Measurements from ENCODE around the gene LIPG. TPM values are rescaled to one million over a fixed set of nuclear protein-coding genes. Genes with fewer than 3 reads are reported as not detected.

LIPG gene
- 12.8 and 12.9 TPM in 2 replicates for total RNA-seq

GRCh38 chr18:49561289-49562193 lies at the start of gene LIPG:
Gene LIPG, plus strand, starts transcription at chr18:49562057. Its CDS starts 252 bp downstream, at chr18:49562309.

Other genes starting within 250 kb of the LIPG start
- gene DYM, start 101.4 kb upstream of the LIPG start, total RNA-seq = 69.5 and 98.7 TPM in 2 replicates
- 18.0 and 26.3 TPM in 2 replicates for gene C18orf32, start 74.8 kb upstream of the LIPG start, total RNA-seq
- gene RPL17, start 69.6 kb upstream of the LIPG start, total RNA-seq = 1,418 and 1,546 TPM in 2 replicates